ENCODE measurements around the gene CACNA1F.

CACNA1F gene

GRCh38 chrX:49257074-49257790 is 24.1 kb upstream of the CACNA1F start:
- DNase-seq, result no peak

- no peak for DNase-seq
Measured at GRCh38 chrX:49256268-49256995, 23.3 kb upstream of the CACNA1F start.

GRCh38 chrX:49254639-49255038 is 21.5 kb upstream of the CACNA1F start:
- DNase-seq, result no peak

GRCh38 chrX:49251325-49251724 is 18.2 kb upstream of the CACNA1F start:
- no peak for DNase-seq

GRCh38 chrX:49250578-49250977 is 17.4 kb upstream of the CACNA1F start:
- no peak for DNase-seq

GRCh38 chrX:49250066-49250465 is 16.9 kb upstream of the CACNA1F start:
- DNase-seq, result no peak

- no peak for DNase-seq
Measured at GRCh38 chrX:49249616-49250015, 16.5 kb upstream of the CACNA1F start.

- DNase-seq, result no peak
Measured at GRCh38 chrX:49249071-49249470, 15.9 kb upstream of the CACNA1F start.

- DNase-seq, result no peak
Measured at GRCh38 chrX:49247916-49248811, 15.0 kb upstream of the CACNA1F start.

- no peak for DNase-seq
Measured at GRCh38 chrX:49247346-49247745, 14.2 kb upstream of the CACNA1F start.

GRCh38 chrX:49246541-49246940 is 13.4 kb upstream of the CACNA1F start:
- DNase-seq, result no peak

GRCh38 chrX:49244207-49244606 is 11.1 kb upstream of the CACNA1F start:
- DNase-seq, result no peak

GRCh38 chrX:49243166-49243565 is 10.0 kb upstream of the CACNA1F start:
- DNase-seq, result no peak

- DNase-seq, result no peak
Measured at GRCh38 chrX:49242545-49243066, 9.5 kb upstream of the CACNA1F start.

- DNase-seq, result no peak
Measured at GRCh38 chrX:49238735-49239134, 5.6 kb upstream of the CACNA1F start.

- DNase-seq, result no peak
Measured at GRCh38 chrX:49237060-49237459, 3.9 kb upstream of the CACNA1F start.

GRCh38 chrX:49233887-49234555 is 881 bp upstream of the CACNA1F start:
- no peak for DNase-seq

GRCh38 chrX:49232525-49232924 is 615 bp downstream of the CACNA1F start:
- no peak for DNase-seq

- DNase-seq, result no peak
Measured at GRCh38 chrX:49231333-49232000, 1.7 kb downstream of the CACNA1F start.

GRCh38 chrX:49230500-49231232 is 2.5 kb downstream of the CACNA1F start:
- DNase-seq, result no peak

GRCh38 chrX:49228185-49228584 is 5.0 kb downstream of the CACNA1F start:
- DNase-seq, result no peak

All from T1000 (cell line).